GM12872 (cell line): Measurements from ENCODE around the gene PCYT2.

Source experiments
- TF ChIP-seq, protein P1 (sequence below): IDR thresholded peaks from 3 replicates; pipeline ENCODE4 v1.5.1; 2011; ENCODE audit warnings: low read depth, mild to moderate bottlenecking, low read length, moderate library complexity; ENCODE audit not compliant: insufficient read depth

The PCYT2 gene

DNA sequence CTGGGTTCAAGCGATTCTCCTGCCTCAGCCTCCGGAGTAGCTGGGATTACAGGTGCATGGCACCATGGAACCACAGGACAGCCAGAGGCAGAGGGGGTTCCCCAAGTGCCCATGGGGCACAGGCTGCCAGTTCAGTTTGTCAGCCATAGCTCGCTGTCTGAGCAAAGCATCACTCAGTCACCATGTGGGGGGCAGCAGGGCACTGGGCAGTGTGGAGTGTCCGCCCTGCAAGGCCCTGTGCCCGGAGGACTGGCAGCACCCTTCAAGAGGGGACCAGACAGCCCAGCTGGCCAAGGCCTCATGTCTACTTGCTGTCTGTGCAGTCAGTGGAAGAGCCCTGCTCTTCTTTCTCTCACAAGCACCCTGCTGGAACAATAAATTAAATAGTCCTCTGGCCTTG lies 26.2 kb downstream of the PCYT2 start:
- TF ChIP-seq, protein P1, sequence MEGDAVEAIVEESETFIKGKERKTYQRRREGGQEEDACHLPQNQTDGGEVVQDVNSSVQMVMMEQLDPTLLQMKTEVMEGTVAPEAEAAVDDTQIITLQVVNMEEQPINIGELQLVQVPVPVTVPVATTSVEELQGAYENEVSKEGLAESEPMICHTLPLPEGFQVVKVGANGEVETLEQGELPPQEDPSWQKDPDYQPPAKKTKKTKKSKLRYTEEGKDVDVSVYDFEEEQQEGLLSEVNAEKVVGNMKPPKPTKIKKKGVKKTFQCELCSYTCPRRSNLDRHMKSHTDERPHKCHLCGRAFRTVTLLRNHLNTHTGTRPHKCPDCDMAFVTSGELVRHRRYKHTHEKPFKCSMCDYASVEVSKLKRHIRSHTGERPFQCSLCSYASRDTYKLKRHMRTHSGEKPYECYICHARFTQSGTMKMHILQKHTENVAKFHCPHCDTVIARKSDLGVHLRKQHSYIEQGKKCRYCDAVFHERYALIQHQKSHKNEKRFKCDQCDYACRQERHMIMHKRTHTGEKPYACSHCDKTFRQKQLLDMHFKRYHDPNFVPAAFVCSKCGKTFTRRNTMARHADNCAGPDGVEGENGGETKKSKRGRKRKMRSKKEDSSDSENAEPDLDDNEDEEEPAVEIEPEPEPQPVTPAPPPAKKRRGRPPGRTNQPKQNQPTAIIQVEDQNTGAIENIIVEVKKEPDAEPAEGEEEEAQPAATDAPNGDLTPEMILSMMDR = no peak

DNA sequence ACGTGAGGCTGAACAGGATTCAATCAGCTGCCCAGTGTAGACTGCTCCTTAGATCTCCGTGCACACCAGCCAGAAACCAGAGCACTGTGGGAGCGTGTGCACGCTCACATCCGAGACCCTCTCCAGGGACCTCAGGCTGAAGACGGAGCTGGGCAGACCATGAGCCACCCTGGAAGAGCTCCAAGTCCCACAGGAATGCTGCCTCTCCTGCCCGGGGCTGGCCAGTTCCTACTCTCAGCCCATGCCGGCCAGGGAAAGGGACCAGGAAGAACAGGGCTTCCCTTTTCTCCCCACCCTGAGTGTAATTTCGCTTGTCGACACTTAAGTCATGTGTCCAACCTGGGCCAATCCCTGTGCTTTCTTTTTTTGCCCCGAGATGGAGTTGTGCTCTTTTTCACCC lies 26.7 kb downstream of the PCYT2 start:
- TF ChIP-seq, protein P1 = no peak

DNA sequence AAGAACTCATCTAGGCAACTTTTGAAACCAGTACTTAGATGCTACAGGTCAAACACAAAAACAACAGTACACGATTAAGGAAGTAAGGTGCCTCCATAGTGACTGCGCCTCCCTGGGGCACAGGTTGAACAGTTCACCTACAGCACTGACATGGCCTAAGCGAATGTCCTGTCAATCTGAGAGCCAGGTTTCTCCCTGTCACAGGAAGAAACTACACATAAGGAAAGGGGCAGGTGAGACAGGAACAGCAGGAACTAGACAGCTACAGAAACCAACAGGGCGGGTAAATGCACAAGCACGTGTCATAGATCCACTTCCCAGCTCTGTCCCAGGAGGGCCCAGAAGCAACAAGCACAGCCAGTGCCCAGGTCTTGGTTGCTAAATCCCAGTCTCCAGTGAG lies 32.1 kb downstream of the PCYT2 start:
- TF ChIP-seq, protein P1 = no peak

- TF ChIP-seq, protein P1 = no peak
These were observed 32.9 kb downstream of the PCYT2 start for GRCh38 chr17:81878294-81878693.

DNA sequence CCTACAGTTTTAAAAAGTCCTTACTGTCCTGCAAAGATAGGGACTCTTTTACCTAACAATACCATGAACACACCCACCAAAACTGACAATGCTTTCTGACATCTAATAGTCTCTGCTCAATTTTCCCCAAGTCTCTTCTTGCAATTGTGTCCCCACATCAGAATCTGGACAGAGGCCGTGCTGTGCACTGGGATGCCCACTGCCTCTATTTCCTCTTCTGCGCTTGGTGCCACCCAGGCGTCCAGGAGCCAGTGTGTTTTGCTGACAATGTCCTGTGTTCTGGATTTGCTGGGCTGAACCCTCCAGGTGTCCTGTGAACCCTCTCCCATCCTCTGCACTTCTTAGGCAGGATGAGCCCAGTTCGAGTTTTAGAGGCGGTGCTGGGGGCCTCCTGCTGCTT lies 33.6 kb downstream of the PCYT2 start:
- TF ChIP-seq, protein P1 = no peak

GRCh38 chr17:81871387-81872230 lies 39.6 kb downstream of the PCYT2 start:
- TF ChIP-seq, protein P1 = peak; percentile 40; the same call in 2 of the 3 replicates

DNA sequence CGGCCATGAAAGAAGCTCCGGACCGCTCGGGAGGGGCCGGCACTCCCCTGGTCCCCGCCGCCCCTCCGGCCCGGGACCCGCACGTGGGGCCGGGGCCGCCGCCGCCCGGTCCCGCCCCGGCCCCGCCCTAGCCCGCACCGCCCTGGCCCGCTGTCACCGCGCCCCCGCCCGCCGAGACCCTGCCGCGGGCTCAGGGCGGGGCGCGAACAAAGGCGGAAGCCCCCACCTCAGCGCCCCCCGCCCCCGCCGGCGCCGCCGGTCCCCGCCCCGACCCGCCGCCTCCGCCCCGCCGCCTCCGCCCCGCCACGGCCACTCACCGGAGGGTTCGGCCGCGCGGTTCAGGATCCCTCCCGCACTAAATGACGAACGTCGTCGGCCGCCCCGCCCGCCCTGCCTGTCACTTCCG lies 40.2 kb downstream of the PCYT2 start, which contains the start of gene ARHGDIA:
Gene ARHGDIA (minus strand): TSS at position 357 of the 406 bp plus-strand sequence. CDS start 1,407 bp downstream, outside the sequence.
- TF ChIP-seq, protein P1 = no peak
